Prostate gland (tissue), 2 donors: ENCODE measurements around the gene KLHDC4.

Experiments used
- POLR2A ChIP-seq: fragments of 450-650 bp; IDR thresholded peaks from one replicate; pipeline ENCODE4 v1.6.1; 2016; ENCODE audit warnings: antibody characterized with exemption, mild to moderate bottlenecking
- POLR2AphosphoS5 ChIP-seq: sonication (generic); formaldehyde crosslinking; IDR thresholded peaks from one replicate; pipeline ENCODE4 v1.6.1; 2017; ENCODE audit warnings: antibody characterized with exemption
- TF ChIP-seq, protein P1 (sequence below), 4 experiments: fragments of 200-600 bp in 2 of 4; fragments of 450-650 bp in 2 of 4; sonication (generic) in 2 of 4; IDR thresholded peaks; 1 replicate in 3 of 4; 2 replicates in 1 of 4; pipeline ENCODE4 v1.5.1; 2016 to 2019; ENCODE audit warnings: antibody characterized with exemption in 4 of 4, mild to moderate bottlenecking in 2 of 4, moderate library complexity in 2 of 4

- TF ChIP-seq, protein P1, sequence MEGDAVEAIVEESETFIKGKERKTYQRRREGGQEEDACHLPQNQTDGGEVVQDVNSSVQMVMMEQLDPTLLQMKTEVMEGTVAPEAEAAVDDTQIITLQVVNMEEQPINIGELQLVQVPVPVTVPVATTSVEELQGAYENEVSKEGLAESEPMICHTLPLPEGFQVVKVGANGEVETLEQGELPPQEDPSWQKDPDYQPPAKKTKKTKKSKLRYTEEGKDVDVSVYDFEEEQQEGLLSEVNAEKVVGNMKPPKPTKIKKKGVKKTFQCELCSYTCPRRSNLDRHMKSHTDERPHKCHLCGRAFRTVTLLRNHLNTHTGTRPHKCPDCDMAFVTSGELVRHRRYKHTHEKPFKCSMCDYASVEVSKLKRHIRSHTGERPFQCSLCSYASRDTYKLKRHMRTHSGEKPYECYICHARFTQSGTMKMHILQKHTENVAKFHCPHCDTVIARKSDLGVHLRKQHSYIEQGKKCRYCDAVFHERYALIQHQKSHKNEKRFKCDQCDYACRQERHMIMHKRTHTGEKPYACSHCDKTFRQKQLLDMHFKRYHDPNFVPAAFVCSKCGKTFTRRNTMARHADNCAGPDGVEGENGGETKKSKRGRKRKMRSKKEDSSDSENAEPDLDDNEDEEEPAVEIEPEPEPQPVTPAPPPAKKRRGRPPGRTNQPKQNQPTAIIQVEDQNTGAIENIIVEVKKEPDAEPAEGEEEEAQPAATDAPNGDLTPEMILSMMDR (IDR thresholded peaks at IDR 0.05) = no peak
- no peak for TF ChIP-seq POLR2A
- TF ChIP-seq POLR2AphosphoS5 = no peak
Observed at GRCh38 chr16:87725596-87726235, 40.1 kb downstream of the KLHDC4 start.
